Measurements from ENCODE around the gene TRIM28.

Gene TRIM28

DNA sequence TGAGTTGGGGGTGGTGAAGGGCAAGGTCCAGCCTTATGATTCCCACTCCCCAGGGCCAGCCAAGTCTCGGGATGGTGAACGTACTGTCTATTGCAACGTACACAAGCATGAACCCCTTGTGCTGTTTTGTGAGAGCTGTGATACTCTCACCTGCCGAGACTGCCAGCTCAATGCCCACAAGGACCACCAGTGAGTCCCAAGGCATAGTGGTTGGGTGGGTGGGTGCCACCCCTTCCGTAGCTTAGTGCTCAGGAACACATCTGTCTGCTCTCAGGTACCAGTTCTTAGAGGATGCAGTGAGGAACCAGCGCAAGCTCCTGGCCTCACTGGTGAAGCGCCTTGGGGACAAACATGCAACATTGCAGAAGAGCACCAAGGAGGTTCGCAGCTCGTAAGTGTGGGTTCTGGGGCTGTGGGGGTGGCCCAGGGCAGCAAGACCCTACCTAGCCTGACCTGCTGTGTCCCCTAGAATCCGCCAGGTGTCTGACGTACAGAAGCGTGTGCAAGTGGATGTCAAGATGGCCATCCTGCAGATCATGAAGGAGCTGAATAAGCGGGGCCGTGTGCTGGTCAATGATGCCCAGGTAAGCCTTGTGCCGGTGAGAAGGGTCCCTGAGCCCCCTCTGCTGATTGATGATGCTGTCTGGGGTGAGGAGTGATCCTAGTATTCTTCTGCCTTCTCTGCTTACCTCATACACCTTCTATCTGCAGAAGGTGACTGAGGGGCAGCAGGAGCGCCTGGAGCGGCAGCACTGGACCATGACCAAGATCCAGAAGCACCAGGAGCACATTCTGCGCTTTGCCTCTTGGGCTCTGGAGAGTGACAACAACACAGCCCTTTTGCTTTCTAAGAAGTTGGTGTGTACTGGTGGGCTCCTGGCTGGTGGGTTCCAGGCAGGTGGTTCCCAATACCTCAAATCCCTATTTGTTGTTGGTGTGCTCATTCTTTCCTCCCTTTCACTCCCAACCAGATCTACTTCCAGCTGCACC, 3.8 kb downstream of the TRIM28 start:
- TF ChIP-seq, protein P1, sequence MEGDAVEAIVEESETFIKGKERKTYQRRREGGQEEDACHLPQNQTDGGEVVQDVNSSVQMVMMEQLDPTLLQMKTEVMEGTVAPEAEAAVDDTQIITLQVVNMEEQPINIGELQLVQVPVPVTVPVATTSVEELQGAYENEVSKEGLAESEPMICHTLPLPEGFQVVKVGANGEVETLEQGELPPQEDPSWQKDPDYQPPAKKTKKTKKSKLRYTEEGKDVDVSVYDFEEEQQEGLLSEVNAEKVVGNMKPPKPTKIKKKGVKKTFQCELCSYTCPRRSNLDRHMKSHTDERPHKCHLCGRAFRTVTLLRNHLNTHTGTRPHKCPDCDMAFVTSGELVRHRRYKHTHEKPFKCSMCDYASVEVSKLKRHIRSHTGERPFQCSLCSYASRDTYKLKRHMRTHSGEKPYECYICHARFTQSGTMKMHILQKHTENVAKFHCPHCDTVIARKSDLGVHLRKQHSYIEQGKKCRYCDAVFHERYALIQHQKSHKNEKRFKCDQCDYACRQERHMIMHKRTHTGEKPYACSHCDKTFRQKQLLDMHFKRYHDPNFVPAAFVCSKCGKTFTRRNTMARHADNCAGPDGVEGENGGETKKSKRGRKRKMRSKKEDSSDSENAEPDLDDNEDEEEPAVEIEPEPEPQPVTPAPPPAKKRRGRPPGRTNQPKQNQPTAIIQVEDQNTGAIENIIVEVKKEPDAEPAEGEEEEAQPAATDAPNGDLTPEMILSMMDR (conservative IDR thresholded peaks at IDR 0.05; ENCODE audit: low read depth, low read length): no peak
- DNase-seq (ENCODE audit: low read depth): no peak
- no peak overlapping the region for H3K4me3 ChIP-seq (ENCODE audit: low read depth, low read length)

DNA sequence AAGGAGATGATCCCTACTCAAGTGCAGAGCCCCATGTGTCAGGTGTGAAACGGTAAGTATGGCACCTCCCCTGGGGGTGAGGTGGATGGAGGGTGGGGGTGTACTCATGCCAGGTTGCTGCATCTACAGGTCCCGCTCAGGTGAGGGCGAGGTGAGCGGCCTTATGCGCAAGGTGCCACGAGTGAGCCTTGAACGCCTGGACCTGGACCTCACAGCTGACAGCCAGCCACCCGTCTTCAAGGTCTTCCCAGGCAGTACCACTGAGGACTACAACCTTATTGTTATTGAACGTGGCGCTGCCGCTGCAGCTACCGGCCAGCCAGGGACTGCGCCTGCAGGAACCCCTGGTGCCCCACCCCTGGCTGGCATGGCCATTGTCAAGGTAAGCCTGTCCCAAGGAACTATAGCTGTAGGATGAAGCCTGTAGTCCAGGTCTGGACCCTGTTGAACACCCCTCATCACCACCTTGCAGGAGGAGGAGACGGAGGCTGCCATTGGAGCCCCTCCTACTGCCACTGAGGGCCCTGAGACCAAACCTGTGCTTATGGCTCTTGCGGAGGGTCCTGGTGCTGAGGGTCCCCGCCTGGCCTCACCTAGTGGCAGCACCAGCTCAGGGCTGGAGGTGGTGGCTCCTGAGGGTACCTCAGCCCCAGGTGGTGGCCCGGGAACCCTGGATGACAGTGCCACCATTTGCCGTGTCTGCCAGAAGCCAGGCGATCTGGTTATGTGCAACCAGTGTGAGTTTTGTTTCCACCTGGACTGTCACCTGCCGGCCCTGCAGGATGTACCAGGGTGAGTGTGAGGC, 5.2 kb downstream of the TRIM28 start:
- DNase-seq (ENCODE audit: low read depth): no peak
- H3K4me3 ChIP-seq (ENCODE audit: low read depth, low read length): no peak overlapping the region
- TF ChIP-seq, protein P1 (conservative IDR thresholded peaks at IDR 0.05; ENCODE audit: low read depth, low read length): no peak

GRCh38 chr19:58549664-58550361, 5.9 kb downstream of the TRIM28 start:
- H3K4me3 ChIP-seq (ENCODE audit: low read depth, low read length): no peak overlapping the region
- TF ChIP-seq, protein P1 (conservative IDR thresholded peaks at IDR 0.05; ENCODE audit: low read depth, low read length): no peak
- no peak for DNase-seq (ENCODE audit: low read depth)

GRCh38 chr19:58550362-58551122, 6.7 kb downstream of the TRIM28 start:
- no peak for DNase-seq (ENCODE audit: low read depth)
- H3K4me3 ChIP-seq (ENCODE audit: low read depth, low read length): no peak overlapping the region
- TF ChIP-seq, protein P1 (conservative IDR thresholded peaks at IDR 0.05; ENCODE audit: low read depth, low read length): no peak

DNA sequence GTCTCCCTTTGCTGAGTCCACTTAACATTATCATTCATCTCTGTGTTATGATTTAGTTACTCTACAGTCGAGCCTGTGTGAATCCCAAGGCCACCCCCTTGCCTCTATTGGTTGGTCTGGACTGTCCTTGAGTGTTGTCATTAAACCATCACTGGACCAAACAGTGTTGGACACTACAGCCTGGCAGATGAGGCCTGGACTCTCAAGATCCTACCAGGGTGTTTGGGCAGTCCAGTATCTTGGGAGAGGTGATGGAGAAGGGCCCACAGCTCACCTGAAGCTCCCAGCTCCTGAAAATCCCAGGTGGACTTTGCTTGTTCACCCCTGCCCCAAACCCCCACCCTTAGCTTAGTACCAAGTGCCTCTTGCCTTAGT, 7.2 kb downstream of the TRIM28 start:
- no peak for DNase-seq (ENCODE audit: low read depth)

More for the DNA sequence above, 7.2 kb downstream of the TRIM28 start:
- TF ChIP-seq, protein P1 (conservative IDR thresholded peaks at IDR 0.05; ENCODE audit: low read depth, low read length): no peak
- H3K4me3 ChIP-seq (ENCODE audit: low read depth, low read length): no peak overlapping the region

Data from choroid plexus epithelial cell (primary cell).